HPDE6-E6E7 (cell line): ENCODE measurements around the gene RPUSD3.

Experiments used
- DNase-seq: peaks from one replicate; pipeline ENCODE4 v3.0.0; 2011; ENCODE audit warnings: missing footprints; ENCODE audit errors: extremely low spot score

The RPUSD3 gene

DNA sequence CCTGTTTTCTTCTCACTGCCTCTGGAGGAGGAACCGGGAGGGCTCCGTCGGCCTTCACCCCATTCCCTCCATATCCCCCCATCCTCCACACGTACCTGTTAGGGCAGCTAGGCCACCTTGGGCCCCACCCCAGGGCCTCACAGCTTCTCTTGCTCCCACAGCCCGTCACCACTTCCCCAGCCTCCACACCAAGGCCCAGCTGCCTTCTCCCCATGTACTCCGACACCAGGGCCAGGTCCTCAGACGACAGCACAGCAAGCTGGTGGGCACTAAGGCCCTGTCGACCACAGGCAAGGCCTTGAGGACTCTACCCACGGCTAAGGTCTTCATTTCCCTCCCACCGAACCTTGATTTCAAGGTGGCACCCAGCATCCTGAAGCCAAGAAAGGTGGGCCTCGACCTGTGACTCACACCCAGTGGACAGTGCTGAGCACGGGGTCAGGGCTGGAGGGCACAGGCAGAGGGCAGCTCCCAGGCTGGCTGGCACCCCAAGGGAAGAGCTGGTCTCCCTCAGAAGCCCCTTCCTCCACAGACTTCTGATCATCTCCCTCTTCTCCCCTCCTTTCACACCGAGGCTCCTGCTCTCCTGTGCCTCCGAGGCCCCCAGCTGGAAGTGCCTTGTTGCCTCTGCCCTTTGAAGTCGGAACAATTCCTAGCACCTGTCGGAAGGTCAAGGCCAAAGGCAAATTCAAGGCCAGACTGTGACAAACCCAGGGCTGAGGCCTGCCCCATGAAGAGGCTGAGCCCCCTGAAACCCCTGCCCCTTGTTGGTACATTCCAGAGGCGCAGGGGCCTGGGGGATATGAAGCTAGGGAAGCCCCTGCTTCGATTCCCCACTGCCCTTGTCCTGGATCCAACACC, 9.1 kb downstream of the RPUSD3 start:
- no peak for DNase-seq

DNA sequence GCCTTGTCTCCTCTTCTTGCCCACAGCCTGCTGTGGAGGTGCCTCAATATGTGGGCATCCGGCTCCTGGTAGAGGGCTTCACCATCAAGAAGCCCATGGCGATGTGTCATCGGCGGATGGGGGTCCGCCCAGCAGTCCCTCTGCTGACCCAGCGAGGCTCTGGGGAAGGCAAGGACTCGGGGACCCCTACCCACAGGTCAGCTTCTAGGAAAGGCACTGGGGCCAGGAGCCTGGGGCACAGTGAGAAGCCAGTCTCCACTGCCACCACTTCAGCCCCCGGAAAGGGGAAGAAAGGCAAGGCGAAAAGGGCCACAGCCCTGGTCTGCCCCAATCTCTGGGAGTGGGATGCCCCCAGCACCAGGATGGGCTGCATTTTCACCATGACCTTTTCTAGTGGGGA, 10.7 kb downstream of the RPUSD3 start:
- DNase-seq = no peak

DNA sequence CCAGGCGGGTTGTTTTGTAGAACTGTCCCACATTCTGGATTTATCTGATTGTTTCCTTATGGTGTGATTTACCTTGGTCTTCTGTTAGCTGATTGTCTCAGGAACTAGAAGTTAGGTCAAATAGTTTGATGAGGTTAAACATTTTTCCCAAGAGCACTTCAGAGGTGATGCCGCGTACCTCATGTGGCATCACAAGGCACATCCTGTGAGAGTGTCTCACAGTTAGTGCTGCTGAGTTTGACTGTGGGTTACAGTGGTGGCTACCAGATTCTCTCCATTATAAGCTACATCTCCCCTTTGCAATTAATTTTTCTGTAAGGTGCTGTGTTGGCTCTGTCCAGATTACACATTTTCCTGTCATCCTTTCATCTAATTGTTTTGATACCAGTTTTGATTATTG, 12.6 kb downstream of the RPUSD3 start:
- no peak for DNase-seq

DNA sequence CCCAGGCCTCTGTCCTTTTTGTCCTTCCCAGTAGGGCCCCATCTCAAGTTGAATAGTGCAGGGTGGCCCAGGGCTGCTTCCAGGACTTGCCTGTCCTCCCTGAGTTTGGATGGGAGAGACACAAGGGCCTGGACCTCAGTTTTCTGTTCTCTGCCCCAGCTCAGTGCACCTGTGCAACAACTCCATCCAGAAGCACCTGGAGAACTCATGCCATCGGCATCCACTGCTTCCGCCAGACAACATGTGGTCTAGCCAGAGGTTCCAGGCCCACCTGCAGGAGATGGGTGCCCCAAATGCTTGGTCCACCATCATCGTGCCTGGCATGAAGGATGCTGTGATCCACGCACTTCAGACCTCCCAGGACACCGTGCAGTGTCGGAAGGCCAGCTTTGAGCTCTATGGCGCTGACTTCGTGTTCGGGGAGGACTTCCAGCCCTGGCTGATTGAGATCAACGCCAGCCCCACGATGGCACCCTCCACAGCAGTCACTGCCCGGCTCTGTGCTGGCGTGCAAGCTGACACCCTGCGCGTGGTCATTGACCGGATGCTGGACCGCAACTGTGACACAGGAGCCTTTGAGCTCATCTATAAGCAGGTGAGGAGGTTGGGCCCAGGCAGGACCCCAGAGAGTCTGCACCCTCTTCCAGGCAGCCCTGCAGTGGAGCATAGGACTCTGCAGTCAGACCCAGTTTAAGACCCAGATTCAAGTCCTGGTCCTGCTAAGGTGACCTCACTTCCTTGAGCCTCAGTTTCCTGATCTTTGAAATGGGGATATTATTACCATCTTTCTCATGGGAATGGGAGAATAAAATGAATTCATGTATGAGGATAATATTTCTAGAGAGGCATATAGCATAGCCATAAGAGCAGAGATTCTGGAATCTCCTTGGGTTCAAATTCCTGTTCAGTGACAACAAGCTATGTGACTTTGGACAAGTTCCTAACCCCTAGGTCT, 14.7 kb downstream of the RPUSD3 start:
- no peak for DNase-seq

DNA sequence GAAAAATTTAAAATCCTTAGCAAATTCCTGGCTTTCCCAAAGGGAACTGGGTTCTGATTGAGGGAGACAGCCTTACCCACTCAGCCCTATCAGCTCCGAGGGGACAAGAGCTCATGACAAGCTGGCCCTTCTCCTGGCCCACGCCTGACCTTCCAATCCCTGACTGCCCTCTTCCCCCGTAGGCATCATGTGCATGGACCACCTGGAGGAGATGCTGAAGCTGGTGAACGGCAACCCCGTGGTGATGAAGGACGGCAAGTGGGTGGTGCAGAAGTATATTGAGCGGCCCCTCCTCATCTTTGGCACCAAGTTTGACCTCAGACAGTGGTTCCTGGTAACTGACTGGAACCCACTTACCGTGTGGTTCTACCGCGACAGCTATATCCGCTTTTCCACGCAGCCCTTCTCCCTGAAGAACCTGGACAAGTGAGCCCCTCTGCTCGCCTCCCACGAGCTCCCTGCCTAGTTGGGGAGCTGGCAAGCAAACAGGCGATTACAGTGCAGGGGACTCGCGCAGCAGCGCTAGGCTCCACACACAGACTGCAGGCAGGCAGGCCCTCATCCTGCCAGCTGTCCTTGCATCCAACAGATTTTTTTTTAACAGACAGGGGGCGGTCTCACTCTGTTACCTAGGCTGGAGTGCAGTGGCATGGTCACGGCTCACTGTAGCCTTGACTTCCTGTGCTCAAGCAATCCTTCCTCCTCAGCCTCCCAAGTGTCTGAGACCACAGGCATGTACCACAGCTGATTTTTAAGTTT, 16.8 kb downstream of the RPUSD3 start:
- no peak for DNase-seq

DNA sequence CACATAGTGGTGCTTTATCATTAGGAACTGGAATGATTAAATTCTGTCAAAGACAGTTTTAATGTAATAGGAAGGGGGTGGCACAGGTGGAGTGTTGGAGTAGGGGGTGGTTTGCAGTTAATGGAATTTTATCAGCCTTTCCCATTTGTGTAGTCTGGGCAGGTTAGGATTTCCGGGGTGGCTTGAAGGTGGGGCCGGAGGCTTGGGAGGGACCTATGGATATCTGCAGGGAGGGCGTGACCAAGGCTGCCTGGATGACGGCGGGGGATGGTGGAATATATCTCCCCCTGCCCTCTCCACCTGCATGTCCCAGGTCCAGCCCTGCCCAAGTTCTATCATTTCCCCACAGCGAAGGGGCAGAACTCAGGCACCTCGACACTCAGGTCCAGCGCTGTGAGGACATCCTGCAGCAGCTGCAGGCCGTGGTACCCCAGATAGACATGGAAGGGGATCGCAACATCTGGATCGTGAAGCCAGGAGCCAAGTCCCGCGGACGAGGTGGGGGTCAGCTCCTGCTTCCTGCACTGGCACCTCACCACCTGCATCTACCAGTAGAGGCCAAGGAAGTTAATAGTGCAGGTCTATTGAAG, 18.3 kb downstream of the RPUSD3 start:
- DNase-seq = no peak

DNA sequence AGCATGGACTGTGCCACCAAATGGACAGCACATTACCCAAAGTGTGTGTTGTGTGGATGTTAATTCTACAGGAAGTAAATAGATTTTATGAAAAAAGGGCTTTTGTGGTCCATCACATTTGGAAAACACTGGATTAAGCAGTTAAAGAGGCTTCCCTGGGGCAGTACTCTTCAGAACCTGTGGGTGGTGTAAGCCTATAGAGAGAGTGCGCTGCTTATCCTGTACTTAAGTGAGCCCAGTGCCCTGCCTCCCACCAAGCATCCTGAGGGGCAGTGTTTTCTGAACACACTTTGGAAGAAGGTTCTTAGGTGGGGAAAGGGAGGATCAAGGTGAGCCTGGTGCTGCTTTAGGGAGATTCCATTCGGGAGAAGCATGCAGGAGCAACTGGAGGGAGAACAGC, 22.9 kb downstream of the RPUSD3 start:
- no peak for DNase-seq

DNA sequence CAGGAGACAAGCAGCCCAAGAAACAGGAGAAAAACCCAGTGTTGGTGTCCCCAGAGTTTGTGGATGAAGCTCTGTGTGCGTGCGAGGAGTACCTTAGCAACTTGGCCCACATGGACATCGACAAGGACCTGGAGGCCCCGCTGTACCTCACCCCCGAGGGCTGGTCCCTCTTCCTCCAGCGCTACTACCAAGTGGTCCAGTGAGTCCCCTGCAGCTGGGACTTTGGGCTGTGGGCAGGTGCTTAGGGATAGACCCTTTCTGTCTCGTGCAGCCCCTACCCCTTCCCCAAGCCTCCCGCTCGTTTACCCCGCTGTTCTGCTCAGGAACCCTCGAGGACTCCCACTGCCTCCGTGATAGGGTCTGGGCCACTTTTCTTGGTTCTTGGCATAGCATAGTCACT, 23.3 kb downstream of the RPUSD3 start:
- DNase-seq = no peak

DNA sequence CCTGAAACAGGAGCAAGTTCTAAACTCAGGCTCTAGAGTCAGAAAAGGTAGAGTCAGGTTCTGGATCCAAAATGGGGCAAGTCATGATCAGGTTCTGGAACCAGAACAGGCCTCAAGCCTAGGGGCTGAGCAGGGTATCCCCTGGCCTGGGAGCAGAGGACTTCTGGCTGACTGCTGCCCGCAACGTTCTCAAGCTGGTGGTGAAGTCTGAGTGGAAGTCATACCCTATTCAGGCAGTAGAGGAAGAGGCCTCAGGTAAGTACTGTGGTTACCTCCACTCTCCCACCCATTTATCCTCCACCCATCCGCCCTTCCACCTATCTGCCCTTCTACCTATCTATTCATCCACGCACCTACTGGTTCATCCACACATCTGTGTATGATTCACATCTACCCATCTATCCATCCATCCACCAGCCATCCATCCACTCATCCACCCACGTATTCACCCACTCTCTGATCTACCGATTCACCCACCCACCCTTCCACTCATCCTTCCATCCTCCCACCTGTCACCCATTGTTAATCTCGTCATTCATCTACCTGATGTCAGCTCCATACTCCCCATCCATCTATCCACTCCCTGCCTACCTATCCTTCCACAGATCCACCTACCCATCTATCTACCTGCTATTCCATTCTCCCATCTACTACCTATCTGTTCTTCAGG, 25.0 kb downstream of the RPUSD3 start:
- DNase-seq = no peak

DNA sequence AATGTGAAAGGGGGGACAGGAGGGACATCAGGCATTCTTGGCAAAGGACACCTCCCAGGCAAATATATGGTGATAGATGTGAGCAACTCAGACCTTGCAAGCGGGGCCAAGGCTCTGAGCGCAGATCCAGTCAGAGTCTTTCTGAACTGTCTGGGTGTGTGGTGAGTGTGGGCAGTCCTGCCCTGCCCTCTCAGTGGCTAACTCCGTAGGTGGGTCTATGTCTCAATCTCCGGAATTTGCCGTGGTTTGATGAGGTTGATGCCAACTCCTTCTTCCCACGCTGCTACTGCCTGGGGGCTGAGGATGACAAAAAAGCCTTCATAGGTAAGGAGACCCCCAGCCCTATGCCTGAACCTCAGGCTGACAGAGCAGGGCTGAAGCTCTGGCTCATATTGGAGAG, 26.4 kb downstream of the RPUSD3 start:
- DNase-seq = no peak

DNA sequence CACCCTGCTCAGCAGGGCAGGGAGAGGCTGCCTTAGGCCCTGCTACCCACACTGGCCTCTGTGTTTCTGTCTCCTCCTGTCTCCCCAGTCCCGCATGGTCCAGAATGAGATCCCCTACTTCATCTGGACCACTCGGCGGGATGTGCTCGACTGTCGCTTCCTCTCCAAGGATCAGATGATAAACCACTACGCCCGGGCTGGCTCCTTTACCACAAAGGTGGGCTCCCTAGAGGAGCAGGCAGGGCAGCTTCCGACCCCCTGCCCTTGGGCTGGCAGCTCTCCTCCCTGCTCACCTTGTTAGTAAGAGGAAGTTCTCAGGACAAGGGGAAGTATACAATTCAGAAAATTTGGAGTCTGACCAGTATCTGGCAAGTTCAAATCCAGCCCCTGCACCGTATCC, 27.8 kb downstream of the RPUSD3 start:
- no peak for DNase-seq

DNA sequence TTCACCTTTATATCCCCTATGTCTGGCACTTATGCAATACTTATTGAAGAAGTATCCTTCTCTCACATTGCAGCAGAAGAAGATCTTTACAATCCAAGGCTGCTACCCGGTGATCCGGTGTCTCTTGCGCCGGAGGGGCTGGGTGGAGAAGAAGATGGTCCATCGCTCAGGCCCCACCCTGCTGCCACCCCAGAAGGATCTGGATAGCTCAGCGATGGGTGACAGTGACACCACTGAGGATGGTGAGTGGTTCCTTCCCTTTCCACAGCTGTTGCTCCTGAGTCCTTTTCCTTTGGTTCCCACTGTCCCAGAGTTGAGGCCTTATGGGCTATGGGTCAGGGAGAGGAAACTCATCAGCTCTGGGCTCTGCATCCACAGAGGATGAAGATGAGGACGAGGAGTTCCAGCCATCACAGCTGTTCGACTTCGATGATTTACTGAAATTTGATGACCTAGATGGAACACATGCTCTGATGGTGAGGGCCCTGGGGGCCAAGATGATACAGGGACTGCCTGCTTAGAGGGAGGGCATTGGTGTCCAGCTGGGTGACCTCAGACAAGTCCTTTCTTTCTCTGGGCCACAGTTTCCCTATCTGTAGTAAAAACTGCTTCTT, 30.8 kb downstream of the RPUSD3 start:
- no peak for DNase-seq

DNA sequence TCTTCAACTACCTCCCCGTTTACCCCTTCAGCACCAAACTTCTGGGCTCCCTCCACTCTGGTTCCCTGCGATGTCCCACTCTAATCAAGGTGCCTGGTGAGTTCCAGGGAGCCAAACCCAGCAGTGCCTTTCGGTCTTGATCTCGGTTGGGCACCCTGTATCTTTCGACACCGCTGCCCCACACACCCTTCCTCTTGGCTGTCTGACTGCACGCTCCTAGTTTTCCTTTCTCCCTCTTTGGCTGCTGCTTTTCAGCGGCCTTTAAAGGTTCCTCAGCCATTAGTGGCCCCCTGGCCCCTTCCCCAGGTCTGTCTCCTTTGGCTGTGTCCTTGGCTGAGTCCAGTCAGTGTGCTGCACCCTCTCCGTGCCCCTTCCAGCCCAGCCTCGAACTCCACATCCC, 33.0 kb downstream of the RPUSD3 start:
- no peak for DNase-seq

DNA sequence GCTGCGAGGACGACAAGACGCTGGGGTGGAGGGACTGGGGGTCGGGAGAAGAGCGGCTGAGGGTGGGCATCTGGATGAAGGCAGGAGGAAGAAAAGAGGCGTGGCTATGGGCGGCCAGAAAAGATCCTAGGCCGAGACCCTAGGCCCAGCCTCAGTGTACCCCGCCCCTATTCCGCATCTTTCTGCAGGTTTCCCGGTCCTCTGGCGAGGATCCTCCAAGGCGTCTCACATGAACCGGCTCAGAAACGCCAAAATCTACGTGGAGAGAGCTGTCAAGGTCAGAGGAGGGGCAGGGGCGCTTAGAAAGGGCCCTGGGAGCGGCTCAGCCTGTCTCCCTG, 33.4 kb downstream of the RPUSD3 start:
- DNase-seq = no peak

DNA sequence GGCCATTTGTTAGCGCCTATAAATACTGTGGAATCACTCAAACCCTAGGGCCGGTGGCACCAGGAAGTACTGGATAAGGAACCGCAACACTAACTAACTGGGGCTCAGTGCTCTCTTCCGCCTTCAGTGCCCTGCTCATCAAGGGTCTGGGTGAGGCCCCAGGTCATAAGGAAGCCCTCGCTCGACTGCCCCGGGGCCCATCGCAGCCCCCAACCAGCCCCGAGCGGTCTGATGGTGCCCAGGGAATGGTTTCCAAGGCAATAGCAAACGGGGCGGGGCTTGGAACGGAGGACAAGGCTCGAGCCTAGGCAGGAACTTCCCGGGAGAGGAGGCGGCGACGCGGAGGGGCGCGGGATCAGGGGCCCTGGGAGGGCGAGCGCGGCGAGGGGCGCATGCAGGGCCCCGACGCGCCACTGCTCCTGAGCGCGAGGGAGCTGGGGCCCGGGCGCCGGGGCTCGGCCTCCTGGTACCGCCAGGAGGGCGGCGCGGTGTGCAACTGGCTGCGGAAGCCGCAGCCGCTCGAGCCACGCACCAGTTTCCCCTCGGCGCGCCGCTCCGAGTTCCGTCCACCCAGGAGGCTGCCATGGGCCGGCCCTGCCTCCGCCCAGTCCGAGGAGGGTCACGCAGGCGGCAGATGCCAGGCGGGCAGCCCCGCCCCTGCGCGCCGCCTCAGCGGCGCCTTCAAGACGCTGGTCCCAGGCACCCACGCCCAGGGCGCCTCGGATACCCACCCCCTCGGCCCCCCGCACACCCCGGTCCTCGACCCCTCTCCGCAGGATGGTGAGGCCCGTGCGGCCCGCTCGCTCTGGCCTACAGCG, 34.0 kb downstream of the RPUSD3 start, which contains the start of gene TTLL3:
TSS of gene TTLL3 (plus strand) at position 648 of the 818 bp plus-strand sequence. CDS start 400 bp downstream, outside the sequence.
- no peak for DNase-seq

DNA sequence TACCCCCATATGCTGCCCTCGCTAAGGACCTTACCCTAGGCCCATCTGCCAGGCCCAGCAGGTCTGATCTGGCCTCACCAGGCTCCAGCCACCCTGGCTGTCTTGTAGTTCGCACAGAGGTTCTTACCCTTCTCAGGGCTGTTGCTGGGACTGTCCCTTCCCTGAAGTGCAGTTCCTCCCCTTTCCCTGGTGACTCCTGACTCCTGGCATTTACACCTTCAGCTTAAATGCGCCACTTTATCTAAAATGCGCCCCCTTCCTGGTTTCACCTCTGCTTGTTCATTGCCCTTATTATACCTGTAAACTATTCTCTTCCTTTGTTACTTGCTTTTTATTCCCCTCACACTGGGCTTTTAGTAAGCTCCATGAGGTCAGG, 34.6 kb downstream of the RPUSD3 start:
- DNase-seq = no peak

DNA sequence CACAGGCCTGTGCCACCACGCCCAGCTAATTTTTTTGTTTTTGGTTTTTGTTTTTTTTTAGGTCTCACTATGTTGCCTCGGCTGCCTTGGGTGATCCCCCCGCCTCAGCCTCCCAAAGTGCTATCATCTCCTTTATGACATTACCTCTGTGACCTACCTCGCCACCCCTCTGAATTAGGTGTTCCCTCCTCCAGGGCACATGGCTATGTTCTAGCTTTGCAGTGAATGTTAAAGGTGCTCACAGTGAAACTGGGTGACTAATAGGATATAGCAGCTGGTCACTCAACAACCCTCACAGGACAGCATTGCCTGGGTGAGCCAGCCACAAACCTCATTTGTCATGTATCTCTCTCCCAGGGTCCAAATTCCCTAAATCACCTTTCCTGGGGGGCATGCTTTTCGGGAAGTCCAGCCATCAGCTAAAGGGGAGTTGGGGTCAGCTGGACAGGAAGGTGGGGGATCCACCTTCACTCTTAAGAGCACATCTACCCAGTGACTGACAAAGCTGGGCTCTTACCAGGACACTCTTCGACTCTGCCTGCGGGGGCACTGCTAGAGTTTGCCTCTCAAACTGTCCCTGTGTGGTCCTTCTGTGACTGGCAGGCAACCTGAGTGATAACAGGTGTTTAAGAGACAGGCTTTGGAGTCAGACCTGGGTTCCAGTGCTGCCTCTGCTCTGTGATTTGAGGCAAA, 35.3 kb downstream of the RPUSD3 start:
- DNase-seq = no peak

DNA sequence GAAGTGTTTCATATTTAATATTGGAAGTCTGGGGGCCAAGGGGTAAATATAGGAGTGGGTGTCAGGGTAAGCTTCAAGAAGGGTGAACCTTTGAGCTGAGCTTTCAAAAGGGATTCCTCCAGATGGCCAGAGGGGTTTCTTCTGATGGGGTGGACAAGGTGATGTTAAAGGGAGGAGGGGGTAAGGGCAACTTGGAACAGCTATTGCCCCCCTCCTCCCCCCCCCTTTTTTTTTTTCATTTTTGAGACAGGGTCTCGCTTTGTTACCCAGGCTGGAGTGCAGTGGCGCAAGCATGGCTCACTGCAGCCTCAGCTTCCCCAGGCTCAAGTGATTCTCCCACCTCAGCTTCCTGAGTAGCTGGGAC, 35.8 kb downstream of the RPUSD3 start:
- DNase-seq = no peak
